Measurements from ENCODE around the gene SLC16A5.
"Not testable (repeated sequence)": the region's sequence is repeated elsewhere in the genome, so short reads cannot be mapped to it uniquely, and the experiment has no call there.

The SLC16A5 gene, protein sequence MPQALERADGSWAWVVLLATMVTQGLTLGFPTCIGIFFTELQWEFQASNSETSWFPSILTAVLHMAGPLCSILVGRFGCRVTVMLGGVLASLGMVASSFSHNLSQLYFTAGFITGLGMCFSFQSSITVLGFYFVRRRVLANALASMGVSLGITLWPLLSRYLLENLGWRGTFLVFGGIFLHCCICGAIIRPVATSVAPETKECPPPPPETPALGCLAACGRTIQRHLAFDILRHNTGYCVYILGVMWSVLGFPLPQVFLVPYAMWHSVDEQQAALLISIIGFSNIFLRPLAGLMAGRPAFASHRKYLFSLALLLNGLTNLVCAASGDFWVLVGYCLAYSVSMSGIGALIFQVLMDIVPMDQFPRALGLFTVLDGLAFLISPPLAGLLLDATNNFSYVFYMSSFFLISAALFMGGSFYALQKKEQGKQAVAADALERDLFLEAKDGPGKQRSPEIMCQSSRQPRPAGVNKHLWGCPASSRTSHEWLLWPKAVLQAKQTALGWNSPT

DNA sequence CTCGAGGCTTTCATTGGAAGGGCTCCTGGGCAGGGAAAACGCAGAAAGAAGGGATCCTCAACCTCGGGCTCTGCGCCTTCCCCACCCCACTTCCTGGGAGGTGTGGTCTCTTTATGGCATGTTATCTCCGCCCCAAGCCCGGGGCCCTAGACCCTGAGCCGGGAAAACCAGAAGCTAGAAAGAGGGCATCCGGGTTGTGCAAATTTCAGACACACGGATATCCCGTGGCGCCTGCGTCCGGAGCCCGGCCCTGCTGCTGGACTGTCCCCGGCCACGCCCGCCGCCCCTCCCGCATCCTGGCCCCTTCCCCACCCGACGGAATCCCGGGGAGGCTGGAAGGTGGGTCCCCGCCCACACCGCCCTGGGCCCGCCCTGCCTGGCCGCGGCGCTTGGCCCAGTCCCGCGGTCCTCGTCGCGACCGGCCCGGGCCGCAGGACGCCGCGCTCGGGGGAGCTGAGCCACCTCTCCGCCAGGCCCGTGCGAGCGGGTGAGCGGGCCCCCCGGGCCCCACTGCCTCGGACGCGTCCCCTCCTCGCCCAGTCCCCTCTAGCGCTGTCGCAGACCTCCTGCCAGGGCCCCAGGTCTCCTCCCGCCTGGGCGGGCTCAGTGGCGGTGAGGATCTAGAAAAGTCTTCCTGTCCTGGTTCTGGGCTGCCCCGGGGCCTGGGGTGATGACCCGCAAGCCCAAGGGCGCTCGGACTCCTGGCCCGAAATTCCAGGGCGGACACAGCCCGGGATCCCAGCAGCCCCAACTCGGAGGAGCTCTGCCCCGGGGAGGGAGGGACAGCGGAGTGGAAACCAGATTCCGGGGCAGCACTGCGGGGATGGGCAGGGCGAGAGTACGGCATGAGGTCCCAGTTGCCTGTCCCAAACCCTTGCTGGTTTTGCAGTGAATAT lies at the start of gene SLC16A5:
Gene SLC16A5, plus strand, starts transcription at position 397 of the 896 bp plus-strand sequence. CDS start 5,683 bp downstream, outside the sequence.
- peak; percentile 46 to 62 for DNase-seq

- DNase-seq: no peak
Observed at GRCh38 chr17:75039238-75039637, 48.5 kb upstream of the SLC16A5 start.

DNA sequence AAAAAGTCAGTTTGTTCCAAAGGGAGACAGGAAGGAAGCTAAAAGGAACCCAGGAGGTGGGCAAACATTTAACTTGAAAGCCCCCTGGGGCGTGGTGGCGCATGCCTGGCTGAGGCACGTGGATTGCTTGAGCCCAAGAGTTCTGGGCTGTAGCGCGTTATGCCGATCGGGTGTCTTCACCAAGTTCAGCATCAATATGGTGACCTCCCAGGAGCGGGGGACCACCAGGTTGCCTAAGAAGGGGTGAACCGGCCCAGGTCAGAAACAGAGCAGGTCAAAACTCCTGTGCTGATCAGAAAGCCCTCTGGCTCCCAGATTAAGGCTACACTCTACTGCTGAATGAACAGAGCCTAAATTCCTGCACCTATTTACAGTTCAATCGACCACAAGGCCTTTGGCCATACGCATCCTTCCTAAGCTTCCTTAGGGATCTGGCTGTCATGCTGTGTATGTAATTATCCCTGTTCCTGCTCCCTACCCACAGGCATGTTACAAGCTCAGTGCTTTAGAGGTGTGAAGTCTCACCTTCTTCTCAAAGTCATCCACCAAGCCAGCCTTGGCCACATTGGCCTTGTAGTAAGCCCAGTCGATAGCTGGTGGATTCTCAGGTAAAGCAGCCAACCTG lies 46.0 kb upstream of the SLC16A5 start:
- no peak for DNase-seq

DNA sequence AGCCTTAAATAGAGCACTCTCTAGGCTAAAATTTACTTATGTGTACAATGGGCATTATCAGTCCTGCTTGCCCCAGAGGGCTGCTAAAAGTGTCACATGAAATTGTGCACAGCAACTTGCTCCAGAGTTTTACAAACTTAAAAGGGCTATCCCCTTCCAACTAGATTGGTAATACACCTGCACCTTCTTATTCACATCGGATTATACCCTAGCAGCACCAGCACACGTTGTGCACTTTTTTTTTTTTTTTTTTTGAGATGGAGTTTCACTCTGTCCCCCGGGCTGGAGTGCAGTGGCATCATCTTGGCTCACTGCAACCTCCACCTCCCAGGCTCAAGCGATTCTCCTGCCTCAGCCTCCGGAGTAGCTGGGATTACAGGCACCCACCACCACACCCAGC lies 44.0 kb upstream of the SLC16A5 start:
- DNase-seq: not testable (repeated sequence)

DNA sequence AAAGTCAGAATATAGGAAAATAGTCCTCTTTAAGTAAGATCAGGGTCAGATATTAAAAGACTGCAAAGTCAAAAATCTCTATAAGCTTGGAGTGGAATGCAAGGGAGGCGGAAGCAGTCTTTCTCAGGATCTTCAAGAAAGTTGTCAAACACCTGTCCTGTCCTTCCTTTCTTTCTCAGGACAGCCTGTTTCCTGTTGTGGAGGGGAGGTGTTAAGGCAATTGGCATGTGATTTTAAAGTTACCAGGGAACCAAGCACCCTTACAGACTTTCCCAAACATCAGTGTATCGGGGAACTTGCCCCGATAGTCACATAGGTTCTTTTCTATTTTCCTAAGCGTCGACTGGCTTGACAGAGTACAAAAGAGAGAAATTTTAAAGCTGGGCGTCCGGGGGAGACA lies 43.0 kb upstream of the SLC16A5 start:
- DNase-seq: no peak

- peak in 1 of 2 donors; percentile 61 for DNase-seq
Observed at GRCh38 chr17:75045946-75046406, 41.8 kb upstream of the SLC16A5 start.

DNA sequence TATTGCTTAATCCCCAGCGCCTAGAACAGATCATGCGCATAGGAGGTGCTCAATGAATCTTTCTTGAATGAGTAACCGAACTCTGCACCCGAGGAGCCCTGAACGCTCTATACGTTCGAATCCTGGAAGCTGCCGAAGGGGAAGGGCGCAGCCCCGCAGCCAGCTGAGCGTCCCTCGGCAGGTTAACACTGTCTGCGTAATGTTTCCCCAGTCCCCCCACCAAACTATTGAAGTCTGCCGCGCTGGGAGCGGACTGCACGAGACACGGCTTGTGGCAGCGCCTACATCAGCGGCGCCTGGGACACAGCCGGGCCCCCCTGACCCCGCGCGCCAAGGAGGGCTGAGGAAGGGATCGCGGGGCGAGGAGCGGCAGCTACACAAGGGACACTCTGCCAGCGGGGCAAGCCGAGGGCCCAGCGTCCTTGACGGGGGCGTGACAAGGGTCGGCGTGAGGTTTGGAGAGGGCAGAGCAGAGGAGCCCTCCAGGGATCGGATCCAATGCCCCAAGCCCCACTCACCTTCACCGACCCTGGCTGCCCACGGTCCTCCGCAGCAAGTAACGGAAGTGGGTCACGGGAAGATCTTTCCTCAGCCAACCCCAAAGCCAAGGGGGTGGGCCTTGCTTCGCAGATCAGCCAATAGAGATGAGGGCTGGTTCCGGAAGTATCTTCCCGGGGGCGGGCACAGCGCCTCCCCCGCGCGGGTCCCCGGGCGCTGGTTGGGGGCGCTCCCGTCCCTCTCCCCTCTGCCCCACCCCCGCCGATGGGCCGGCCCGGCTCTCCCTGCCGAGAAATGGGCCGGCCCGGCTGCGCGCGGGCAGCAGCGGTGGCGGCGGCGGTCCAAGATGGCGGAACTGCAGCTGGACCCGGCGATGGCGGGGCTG lies 41.1 kb upstream of the SLC16A5 start, which contains the start of the genes ATP5PD and KCTD2:
Gene ATP5PD, minus strand, starts transcription at position 563 of the 883 bp plus-strand sequence. CDS start 4,319 bp downstream, outside the sequence.
Gene KCTD2, plus strand, starts transcription at position 819 of the 883 bp plus-strand sequence. Its CDS starts 26 bp downstream, at position 845.
- DNase-seq: peak; percentile 96

DNA sequence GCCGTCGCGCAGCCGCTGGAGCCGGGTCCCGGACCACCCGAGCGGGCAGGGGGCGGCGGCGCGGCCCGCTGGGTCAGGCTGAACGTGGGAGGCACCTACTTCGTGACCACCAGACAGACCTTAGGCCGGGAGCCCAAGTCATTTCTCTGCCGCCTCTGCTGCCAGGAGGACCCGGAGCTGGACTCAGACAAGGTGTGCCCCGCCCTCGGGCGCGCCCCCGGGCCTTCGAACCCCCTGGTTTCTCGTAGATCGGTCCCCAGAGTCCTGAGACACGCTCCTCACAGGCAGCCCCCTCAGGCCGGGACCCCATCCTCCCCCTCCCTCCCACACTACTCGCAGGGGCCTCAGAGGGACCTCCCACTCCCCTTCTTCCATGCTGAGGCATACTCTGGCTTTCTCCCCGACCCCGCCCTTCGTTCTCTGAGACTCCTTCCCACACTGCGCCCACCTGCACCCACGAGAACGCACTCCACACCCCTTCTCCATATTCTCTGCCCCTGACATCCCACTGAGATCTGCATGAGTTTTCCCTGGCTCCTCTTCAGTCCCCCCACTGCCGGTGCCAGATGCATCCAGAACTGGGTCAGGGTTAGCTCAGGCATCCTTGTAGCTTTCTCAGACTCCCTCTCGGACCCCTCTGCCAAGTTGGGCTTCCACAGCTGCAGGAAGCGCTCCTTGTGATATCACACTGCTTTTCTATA lies 40.2 kb upstream of the SLC16A5 start:
- peak; percentile 28 to 38 for DNase-seq

- no peak for DNase-seq
Observed at GRCh38 chr17:75048249-75048878, 39.4 kb upstream of the SLC16A5 start.

DNA sequence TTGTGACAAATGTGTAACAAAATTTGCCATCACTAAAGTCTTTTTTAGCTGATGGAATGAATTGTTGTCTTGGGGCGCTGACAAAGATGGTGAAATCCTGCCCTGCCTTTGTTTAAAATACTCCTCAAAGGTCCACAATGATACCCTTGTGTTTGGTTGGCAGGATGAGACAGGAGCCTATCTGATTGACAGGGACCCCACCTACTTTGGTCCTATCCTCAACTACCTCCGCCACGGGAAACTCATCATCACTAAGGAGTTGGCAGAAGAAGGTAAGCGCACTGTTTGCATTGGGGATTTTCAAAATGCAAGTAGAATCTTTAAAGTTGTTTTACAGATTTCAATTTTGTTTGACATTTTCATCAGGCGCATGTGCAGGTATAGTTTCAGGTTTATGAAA lies 38.7 kb upstream of the SLC16A5 start:
- DNase-seq: no peak

DNA sequence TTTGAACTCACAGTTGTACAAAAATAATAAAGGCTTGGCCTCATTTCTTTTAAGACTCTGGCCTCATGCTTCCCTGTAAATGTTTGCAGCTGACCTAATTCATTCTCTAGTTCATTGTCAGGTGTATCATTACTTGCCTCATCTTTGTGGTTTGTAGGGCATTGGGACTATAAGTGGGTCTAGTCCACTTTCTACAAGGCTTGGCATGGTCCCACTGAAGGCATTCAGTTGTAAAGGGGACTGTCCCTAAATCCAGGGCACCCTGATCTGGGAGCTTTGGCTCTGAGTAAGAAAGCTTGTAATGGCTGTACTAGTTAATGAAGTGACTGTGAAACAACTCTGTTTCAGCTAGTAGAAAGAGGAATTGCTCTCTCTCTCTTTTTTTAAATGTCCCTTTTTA lies 38.0 kb upstream of the SLC16A5 start:
- DNase-seq: no peak

DNA sequence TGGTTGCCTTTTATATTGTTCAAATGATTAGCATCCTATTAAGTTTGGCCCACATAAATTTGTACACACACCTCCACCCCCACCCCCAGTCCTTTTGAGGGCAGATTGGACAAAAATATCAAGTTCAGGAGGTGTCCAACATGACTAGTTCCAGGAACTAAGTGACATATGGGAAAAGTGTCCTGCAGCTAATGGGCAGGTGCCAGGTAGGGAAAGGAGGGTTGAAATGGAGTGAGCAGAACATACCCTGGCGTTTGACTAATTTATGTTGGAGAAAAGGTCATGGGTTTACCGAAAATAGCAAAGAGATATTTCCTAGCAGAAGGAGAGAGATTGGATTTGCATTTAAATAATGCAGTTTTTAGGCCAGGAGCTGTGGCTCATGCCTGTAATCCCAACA lies 35.8 kb upstream of the SLC16A5 start:
- DNase-seq: no peak

DNA sequence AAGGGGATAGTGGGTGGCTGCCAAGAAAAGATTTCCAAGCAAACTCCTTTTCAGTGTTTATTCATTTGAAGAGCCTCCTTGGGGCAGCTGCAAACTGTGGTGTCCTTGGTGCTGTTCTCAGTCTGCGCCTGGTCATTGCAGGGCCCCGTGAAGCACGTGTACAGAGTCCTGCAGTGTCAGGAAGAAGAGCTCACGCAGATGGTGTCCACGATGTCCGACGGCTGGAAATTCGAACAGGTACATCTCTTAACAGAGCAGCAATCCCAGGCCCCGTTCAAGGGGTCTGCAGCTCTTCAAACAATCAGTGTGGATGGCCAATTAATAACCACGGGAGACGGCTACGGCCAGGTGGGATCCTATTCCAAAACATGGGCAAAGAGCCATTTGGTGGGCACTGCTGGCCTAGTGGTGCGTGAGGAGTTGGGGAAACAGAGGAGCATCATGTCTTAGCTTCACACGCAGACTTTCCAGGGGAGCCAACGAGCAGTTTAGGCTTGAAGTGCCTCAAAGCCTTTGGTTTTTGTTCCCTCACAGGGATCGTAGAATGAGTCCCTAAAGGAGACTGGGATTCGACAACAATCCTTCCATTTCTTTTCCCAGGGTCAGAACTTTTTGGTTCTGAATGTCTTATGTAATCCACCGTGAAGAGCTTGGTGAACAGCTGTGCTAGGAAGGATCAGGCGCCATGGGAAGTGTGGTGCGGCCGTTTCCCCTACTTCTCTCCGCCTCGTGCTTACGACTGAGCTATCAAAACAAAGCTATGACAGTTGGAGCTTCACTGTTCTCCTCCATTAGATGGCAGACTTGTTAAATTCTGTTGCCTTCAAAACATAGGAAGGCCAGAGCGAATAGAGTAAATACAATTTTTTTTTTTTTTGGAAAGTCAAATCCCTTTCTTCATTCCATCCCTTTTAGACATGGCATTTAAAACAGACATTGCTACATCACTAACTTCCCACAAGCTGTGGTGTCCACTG lies 28.1 kb upstream of the SLC16A5 start:
- DNase-seq: no peak

DNA sequence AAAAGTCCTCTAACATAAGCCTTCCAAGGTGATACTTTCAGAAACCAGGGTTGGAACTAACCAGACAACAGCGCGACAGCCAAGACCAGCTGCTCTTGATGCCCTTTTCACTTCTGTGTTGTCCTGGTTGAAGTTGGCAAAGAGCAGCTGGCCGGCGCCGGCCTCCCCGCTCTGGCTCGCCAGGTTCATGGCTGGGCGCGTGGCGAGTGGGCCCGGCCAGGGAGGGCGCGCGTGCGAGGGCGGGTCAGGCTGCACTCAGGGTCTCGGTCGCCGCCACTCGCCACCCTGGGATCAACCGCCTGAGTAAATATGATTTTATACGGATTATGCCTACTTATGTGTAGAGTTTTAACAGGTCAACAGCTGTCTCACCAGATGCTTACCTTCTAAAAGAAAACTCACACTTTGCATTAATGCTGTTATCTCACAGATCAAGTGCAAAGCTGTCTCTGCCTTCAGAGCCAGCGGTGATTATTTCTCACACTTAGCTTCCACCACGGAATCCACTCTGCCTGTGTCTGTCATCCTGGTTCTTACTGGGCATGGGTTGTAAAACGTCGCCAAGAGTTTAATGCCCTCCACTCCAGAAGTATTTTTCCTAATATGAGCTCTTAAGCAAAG lies 27.2 kb upstream of the SLC16A5 start:
- DNase-seq: no peak

DNA sequence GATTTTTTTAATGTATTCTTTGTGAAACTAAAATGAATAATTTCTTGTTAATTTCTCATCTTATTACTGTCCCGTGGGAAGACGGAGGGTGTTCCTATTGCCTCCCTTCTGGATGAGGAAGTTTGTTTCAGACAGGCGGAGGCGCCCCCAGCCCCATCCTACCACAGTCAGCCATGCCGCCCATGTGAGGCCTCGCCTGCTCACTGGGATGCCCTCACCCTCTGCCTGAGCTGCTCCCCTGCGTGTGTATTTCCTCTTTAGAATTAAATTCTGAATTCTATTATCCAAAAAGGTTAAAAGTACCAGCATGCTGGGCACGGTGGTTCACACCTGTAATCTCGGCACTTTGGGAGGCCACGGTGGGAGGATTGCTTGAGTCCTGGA lies 26.7 kb upstream of the SLC16A5 start:
- DNase-seq: no peak

GRCh38 chr17:75061618-75062017 lies 26.1 kb upstream of the SLC16A5 start:
- no peak for DNase-seq

GRCh38 chr17:75063201-75063600 lies 24.6 kb upstream of the SLC16A5 start:
- no peak for DNase-seq

DNA sequence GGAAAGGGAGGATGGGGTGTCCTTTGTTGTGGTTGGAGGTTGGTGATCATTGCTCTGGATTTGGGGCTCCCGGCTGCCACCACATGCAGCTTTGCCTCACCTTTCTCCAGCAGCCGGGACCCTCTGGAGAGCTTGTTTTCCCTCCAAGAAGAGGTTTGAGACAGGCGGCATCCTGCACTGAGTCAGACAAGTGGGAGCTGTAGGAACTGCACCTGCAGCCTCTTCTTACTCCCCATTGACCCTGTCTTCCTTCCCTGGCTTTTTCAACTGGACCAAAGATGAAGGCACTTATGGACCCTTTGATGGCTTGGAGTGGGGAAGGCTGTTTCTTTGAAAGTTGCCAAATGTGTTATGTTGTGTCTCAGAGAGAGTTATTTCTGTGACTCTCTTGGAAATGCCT lies 24.1 kb upstream of the SLC16A5 start:
- DNase-seq: no peak

- DNase-seq: no peak
Observed at GRCh38 chr17:75064040-75064439, 23.7 kb upstream of the SLC16A5 start.
